Peyer's patch (tissue), 4 donors: Measurements from ENCODE around the gene PSMD9.

ENCODE experiments used
- POLR2A ChIP-seq, 2 donors: fragments of 450-650 bp; IDR thresholded peaks; one replicate each; pipeline ENCODE4 v1.5.1; 2017; ENCODE audit warnings: antibody characterized with exemption in 2 of 2, mild to moderate bottlenecking in 2 of 2, moderate library complexity in 2 of 2
- TF ChIP-seq, protein P1 (sequence below), 6 experiments: fragments of 450-650 bp in 4 of 6; fragments of 200-600 bp in 2 of 6; sonication (generic) in 1 of 6; IDR thresholded peaks; one replicate each; pipeline ENCODE4 v1.5.1; 2017 to 2019; ENCODE audit warnings: antibody characterized with exemption in 6 of 6, mild to moderate bottlenecking in 3 of 6, moderate library complexity in 1 of 6

DNA sequence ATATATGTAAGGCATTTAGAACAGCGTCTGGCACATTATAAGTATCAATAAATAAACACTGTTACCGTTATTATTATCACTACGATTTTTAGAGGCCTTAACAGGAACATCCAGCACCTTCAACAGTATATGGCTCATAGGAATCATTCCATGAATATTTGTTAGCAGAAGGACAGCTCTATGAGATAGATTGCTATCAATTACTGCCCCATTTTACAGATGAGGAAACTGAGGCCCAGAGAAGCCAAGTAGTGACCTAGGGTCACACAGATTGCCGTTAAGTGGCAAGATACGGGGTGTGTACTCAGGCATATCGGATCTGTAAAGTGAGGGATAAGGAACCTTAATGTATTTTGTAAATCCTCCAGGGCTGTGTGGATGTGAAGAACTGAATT is 510 bp upstream of the PSMD9 start:
- TF ChIP-seq, protein P1, sequence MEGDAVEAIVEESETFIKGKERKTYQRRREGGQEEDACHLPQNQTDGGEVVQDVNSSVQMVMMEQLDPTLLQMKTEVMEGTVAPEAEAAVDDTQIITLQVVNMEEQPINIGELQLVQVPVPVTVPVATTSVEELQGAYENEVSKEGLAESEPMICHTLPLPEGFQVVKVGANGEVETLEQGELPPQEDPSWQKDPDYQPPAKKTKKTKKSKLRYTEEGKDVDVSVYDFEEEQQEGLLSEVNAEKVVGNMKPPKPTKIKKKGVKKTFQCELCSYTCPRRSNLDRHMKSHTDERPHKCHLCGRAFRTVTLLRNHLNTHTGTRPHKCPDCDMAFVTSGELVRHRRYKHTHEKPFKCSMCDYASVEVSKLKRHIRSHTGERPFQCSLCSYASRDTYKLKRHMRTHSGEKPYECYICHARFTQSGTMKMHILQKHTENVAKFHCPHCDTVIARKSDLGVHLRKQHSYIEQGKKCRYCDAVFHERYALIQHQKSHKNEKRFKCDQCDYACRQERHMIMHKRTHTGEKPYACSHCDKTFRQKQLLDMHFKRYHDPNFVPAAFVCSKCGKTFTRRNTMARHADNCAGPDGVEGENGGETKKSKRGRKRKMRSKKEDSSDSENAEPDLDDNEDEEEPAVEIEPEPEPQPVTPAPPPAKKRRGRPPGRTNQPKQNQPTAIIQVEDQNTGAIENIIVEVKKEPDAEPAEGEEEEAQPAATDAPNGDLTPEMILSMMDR (IDR thresholded peaks at IDR 0.05), result no peak
- TF ChIP-seq POLR2A (IDR thresholded peaks at IDR 0.05), result no peak
